Mesenchymal stem cell (in vitro differentiated cells and primary cell): ENCODE measurements around the gene EIF4B.
"Not testable (repeated sequence)": the region's sequence is repeated elsewhere in the genome, so short reads cannot be mapped to it uniquely, and the experiment has no call there.

ENCODE experiments used
- DNase-seq: peaks from one replicate; pipeline ENCODE4 v3.0.0-alpha.2; 2013
- H2AFZ ChIP-seq: one replicate; pipeline ENCODE4 v1.6.1; 2013; ENCODE audit warnings: low read depth, mild to moderate bottlenecking, control low read depth, inconsistent platforms, low read length, moderate library complexity
- H2AK5ac ChIP-seq: 2 replicates; pipeline ENCODE4 v1.6.1; 2013; ENCODE audit warnings: low read length, moderate library complexity, mild to moderate bottlenecking, inconsistent platforms; ENCODE audit not compliant: severe bottlenecking
- H2BK120ac ChIP-seq: one replicate; pipeline ENCODE4 v1.6.1; 2013; ENCODE audit warnings: low read depth, mild to moderate bottlenecking, inconsistent platforms, low read length, moderate library complexity
- H2BK12ac ChIP-seq, 2 experiments: one replicate each; pipeline ENCODE4 v1.6.1; 2013; ENCODE audit warnings: inconsistent platforms in 2 of 2, low read length in 2 of 2, mild to moderate bottlenecking in 2 of 2, moderate library complexity in 2 of 2, control low read depth in 1 of 2
- H2BK15ac ChIP-seq: one replicate; pipeline ENCODE4 v1.6.1; 2013; ENCODE audit warnings: mild to moderate bottlenecking, low read depth, inconsistent platforms; ENCODE audit not compliant: poor library complexity, severe bottlenecking
- H2BK5ac ChIP-seq: 2 replicates; pipeline ENCODE4 v1.6.1; 2013; ENCODE audit warnings: low read depth, mild to moderate bottlenecking, low read length, control low read depth, inconsistent platforms; ENCODE audit not compliant: poor library complexity, severe bottlenecking
- H3K14ac ChIP-seq, 2 experiments: one replicate each; pipeline ENCODE4 v1.6.1; 2013; ENCODE audit warnings: inconsistent platforms in 2 of 2, low read length in 2 of 2, control low read depth in 1 of 2, mild to moderate bottlenecking in 1 of 2, moderate library complexity in 1 of 2
- H3K18ac ChIP-seq, 2 experiments: one replicate each; pipeline ENCODE4 v1.6.1; 2013; ENCODE audit warnings: inconsistent platforms in 2 of 2, low read length in 2 of 2, control low read depth in 1 of 2, low read depth in 1 of 2, mild to moderate bottlenecking in 1 of 2
- H3K23ac ChIP-seq, 2 experiments: one replicate each; pipeline ENCODE4 v1.6.1; 2013; ENCODE audit warnings: inconsistent platforms in 2 of 2, low read length in 2 of 2, mild to moderate bottlenecking in 2 of 2, moderate library complexity in 2 of 2, control low read depth in 1 of 2
- H3K27ac ChIP-seq: 2 replicates; pipeline ENCODE4 v1.5.1; 2013; ENCODE audit warnings: mild to moderate bottlenecking, moderate library complexity, low read length, control low read depth, inconsistent platforms; ENCODE audit not compliant: poor library complexity, severe bottlenecking
- H3K27me3 ChIP-seq, 2 experiments: 2 replicates each; pipeline versions ENCODE4 v1.6.1 to v1.7.0; 2013; ENCODE audit warnings: low read length in 2 of 2, mild to moderate bottlenecking in 2 of 2, moderate library complexity in 2 of 2, control low read depth in 1 of 2, inconsistent platforms in 1 of 2; ENCODE audit not compliant: control insufficient read depth in 1 of 2, insufficient read depth in 1 of 2
- H3K36me3 ChIP-seq, 2 experiments: 2 replicates each; pipeline versions ENCODE4 v1.6.1 to v1.7.0; 2013; ENCODE audit warnings: low read length in 2 of 2, control low read depth in 1 of 2, inconsistent platforms in 1 of 2, low read depth in 1 of 2, mild to moderate bottlenecking in 1 of 2; ENCODE audit not compliant: insufficient read depth in 2 of 2, control insufficient read depth in 1 of 2
- H3K4ac ChIP-seq, 2 experiments: one replicate each; pipeline ENCODE4 v1.6.1; 2013; ENCODE audit warnings: inconsistent platforms in 2 of 2, low read length in 2 of 2, mild to moderate bottlenecking in 2 of 2, moderate library complexity in 2 of 2, control low read depth in 1 of 2, low read depth in 1 of 2
- H3K4me1 ChIP-seq: 2 replicates; pipeline ENCODE4 v1.6.1; 2013; ENCODE audit warnings: low read depth, low read length, control low read depth; ENCODE audit not compliant: control insufficient read depth, insufficient read depth
- H3K4me2 ChIP-seq: 2 replicates; pipeline ENCODE4 v1.6.1; 2013; ENCODE audit warnings: low read length, mild to moderate bottlenecking, inconsistent platforms; ENCODE audit not compliant: poor library complexity, severe bottlenecking
- H3K4me3 ChIP-seq, 2 experiments: 2 replicates each; pipeline versions ENCODE4 v1.5.1 to v1.7.0; 2013; ENCODE audit warnings: low read length in 2 of 2, mild to moderate bottlenecking in 2 of 2, control low read depth in 1 of 2, low read depth in 1 of 2; ENCODE audit not compliant: insufficient read depth in 1 of 2
- H3K79me1 ChIP-seq: replicated peaks from 2 replicates; pipeline ENCODE4 v1.6.1; 2013; ENCODE audit warnings: mild to moderate bottlenecking, control low read depth, low read length, inconsistent platforms; ENCODE audit not compliant: poor library complexity, severe bottlenecking
- H3K9ac ChIP-seq: 2 replicates; pipeline ENCODE4 v1.7.0; 2013; ENCODE audit warnings: mild to moderate bottlenecking, low read length, moderate library complexity
- H3K9me3 ChIP-seq: 2 replicates; pipeline ENCODE4 v1.7.0; 2013; ENCODE audit warnings: mild to moderate bottlenecking, low read length; ENCODE audit not compliant: control insufficient read depth
- H4K8ac ChIP-seq: one replicate; pipeline ENCODE4 v1.6.1; 2013; ENCODE audit warnings: inconsistent platforms, mild to moderate bottlenecking, low read length, moderate library complexity
- H4K91ac ChIP-seq: one replicate; pipeline ENCODE4 v1.6.1; 2013; ENCODE audit warnings: mild to moderate bottlenecking, low read length, inconsistent platforms
- WGBS: methylation state at CpG from one replicate; pipeline ENCODE4 v1.1.7; 2013; ENCODE audit warnings: mixed read lengths; 5-methylcytosine and 5-hydroxymethylcytosine counted together

Gene EIF4B

GRCh38 chr12:53012928-53013327 is 6.7 kb downstream of the EIF4B start:
- Histone ChIP-seq H2AFZ (no peak overlapping the region), H3K18ac (no peak overlapping the region), H3K36me3 (peaks cover 21 to 68% of the 10 kb centered on the region in 2 experiments), H3K9me3 (no peaks in the 10 kb centered on the region), H4K91ac (no peak overlapping the region), H3K4ac (no peak overlapping the region), H3K23ac (no peak overlapping the region), H3K27ac (no peak overlapping the region), H2BK5ac (no peak overlapping the region), H2BK12ac (no peak overlapping the region), H3K4me3 (no peak overlapping the region), H3K27me3 (no peaks in the 10 kb centered on the region), H2AK5ac (no peak overlapping the region), H4K8ac (no peak overlapping the region), H3K4me1 (peaks cover 4% of the 10 kb centered on the region), H3K9ac (no peak overlapping the region), H3K79me1 (peaks cover 2% of the 10 kb centered on the region), H2BK120ac (no peak overlapping the region), H2BK15ac (no peak overlapping the region), H3K4me2 (no peak overlapping the region), H3K14ac (no peak overlapping the region)
- 96% methylated on average over 3 of the region's 3 CpGs for WGBS
- DNase-seq, result no peak

DNA sequence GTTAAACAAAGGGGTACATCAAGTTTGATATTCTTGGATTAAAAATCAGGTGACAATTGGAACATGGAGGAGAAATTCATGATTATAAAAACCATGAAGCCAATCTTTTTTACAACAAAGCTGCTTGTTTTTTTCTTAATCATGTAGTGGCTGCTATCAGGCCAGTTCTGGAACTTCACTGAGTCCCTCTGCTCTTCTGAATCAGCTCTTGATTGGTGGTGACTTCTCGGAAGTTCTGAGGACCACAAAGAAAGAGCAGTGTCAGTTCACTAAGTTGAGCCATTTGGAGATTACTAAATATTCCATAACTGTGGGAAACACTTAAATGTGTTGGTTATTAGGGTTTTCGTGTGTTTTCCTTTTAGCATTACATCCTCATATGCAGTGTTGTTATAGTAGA is 8.5 kb downstream of the EIF4B start:
- peaks cover 4% of the 10 kb centered on the region for H3K79me1 ChIP-seq
- DNase-seq, result no peak
- no peak overlapping the region for H2AFZ ChIP-seq
- no peak overlapping the region for H2BK15ac ChIP-seq
- no peak overlapping the region for H3K4me3 ChIP-seq
- no peak overlapping the region for H3K4ac ChIP-seq
- no peak overlapping the region for H2BK5ac ChIP-seq
- no peak overlapping the region for H2BK12ac ChIP-seq
- no peak overlapping the region for H3K27ac ChIP-seq
- no peak overlapping the region for H3K9ac ChIP-seq
- H3K23ac ChIP-seq, result no peak overlapping the region
- no peak overlapping the region for H3K18ac ChIP-seq
- H2AK5ac ChIP-seq, result no peak overlapping the region
- peaks cover 20 to 70% of the 10 kb centered on the region in 2 experiments for H3K36me3 ChIP-seq
- no peaks in the 10 kb centered on the region for H3K27me3 ChIP-seq
- peaks cover 1% of the 10 kb centered on the region for H3K4me1 ChIP-seq
- H4K91ac ChIP-seq, result no peak overlapping the region
- no peak overlapping the region for H3K4me2 ChIP-seq
- no peak overlapping the region for H4K8ac ChIP-seq
- 96% methylated on average over 2 of the region's 2 CpGs for WGBS
- no peak overlapping the region for H2BK120ac ChIP-seq
- H3K14ac ChIP-seq, result no peak overlapping the region
- no peaks in the 10 kb centered on the region for H3K9me3 ChIP-seq

GRCh38 chr12:53025250-53025649 is 19.0 kb downstream of the EIF4B start:
- H4K8ac ChIP-seq, result no peak overlapping the region
- H2BK120ac ChIP-seq, result no peak overlapping the region
- H3K9ac ChIP-seq, result peak overlapping the region; percentile 22
- no peak overlapping the region for H3K27ac ChIP-seq
- H2BK12ac ChIP-seq, result no peak overlapping the region
- no peak overlapping the region for H2BK5ac ChIP-seq
- H3K14ac ChIP-seq, result no peak overlapping the region
- H3K4me1 ChIP-seq, result no peaks in the 10 kb centered on the region
- DNase-seq, result no peak
- H3K4me2 ChIP-seq, result no peak overlapping the region
- no peaks in the 10 kb centered on the region for H3K9me3 ChIP-seq
- no peak overlapping the region for H3K18ac ChIP-seq
- 100% methylated on average over 1 of the region's 3 CpGs for WGBS
- no peak overlapping the region for H3K23ac ChIP-seq
- H3K36me3 ChIP-seq, result peaks cover 37 to 89% of the 10 kb centered on the region in 2 experiments
- no peak overlapping the region for H2BK15ac ChIP-seq
- H4K91ac ChIP-seq, result no peak overlapping the region
- H2AFZ ChIP-seq, result no peak overlapping the region
- H3K79me1 ChIP-seq, result peaks cover 9% of the 10 kb centered on the region
- no peaks in the 10 kb centered on the region for H3K27me3 ChIP-seq
- no peak overlapping the region for H3K4me3 ChIP-seq
- H2AK5ac ChIP-seq, result no peak overlapping the region
- H3K4ac ChIP-seq, result no peak overlapping the region

- Histone ChIP-seq H3K79me1 (peaks cover 11% of the 10 kb centered on the region), H3K36me3 (peaks cover 48 to 88% of the 10 kb centered on the region in 2 experiments)
- H3K9me3 ChIP-seq, H3K27ac ChIP-seq, H3K23ac ChIP-seq, H4K91ac ChIP-seq, H2BK120ac ChIP-seq, H3K27me3 ChIP-seq, H3K9ac ChIP-seq, H2BK12ac ChIP-seq, H3K4me3 ChIP-seq, DNase-seq, H3K4me1 ChIP-seq, H2BK5ac ChIP-seq, H3K18ac ChIP-seq, H2BK15ac ChIP-seq, H3K14ac ChIP-seq, H3K4ac ChIP-seq, H2AFZ ChIP-seq, H2AK5ac ChIP-seq, H3K4me2 ChIP-seq, H4K8ac ChIP-seq: not testable (repeated sequence)
- WGBS, result 88% methylated on average over 12 of the region's 13 CpGs
These were observed 20.8 kb downstream of the EIF4B start for GRCh38 chr12:53027014-53027413.
